ENCODE results near the gene SIRT2. TPM values are rescaled to one million over a fixed set of nuclear protein-coding genes. Genes with fewer than 3 reads are reported as not detected.

SIRT2 gene
- total RNA-seq (2013): 76.5 TPM
- 10 to 100 TPM; 57.5 to 65.9 (median 64.3) TPM for polyA plus RNA-seq
- polyA minus RNA-seq: 60.1 and 60.5 TPM in 2 replicates
- 22.6 to 72.4 (median 55.1) reads per million in 11 experiments for total RNA-seq

DNA sequence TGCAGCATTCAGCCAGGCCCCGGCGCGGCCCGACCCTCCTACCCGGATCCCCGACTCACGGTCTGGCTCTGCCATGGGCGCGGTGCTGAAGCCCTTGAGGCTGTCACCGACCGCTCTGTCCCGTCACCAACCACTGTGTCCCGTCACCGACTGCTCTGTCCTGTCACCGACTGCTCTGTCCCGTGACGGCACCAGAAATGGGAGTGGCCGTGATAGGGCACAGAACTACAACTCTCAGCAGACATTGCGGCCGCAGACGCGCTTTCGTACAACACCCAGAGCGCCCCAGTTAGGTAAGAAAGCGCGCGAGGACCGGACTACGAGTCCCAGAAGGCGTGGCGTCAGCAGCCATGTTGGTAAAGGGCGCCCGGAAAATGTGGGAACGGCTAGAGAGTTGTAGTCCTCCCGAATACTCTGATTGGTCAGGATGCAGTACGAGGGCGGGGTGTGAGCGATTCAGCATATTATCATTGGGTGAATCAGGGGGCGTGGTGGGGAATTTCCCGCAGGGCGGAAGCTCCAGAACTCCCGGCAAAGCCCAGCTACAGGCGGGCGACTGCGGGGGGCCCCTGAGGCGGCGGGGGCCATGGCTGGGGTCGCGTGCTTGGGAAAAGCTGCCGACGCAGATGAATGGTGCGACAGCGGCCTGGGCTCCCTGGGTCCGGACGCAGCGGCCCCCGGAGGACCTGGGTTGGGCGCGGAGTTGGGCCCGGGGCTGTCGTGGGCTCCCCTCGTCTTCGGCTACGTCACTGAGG lies at the start of gene SIRT2, which contains the start of gene NFKBIB:
Gene SIRT2, minus strand, starts transcription at position 172 of the 755 bp plus-strand sequence. Its CDS starts 97 bp downstream, at position 75.
Gene NFKBIB, plus strand, starts transcription at position 523 of the 755 bp plus-strand sequence. Its CDS starts 64 bp downstream, at position 587.
- peak within 1 kb of the TSS; percentile 90 to 99 (median 97) for H3K27ac Mint-ChIP-seq
- DNase-seq: peak; percentile 100
- H3K9me3 Mint-ChIP-seq: peaks cover 0 to 3% (median 0%) of the 10 kb centered on the region in 7 donors
- WGBS (ENCODE audit: insufficient coverage): under 1% methylated on average over 62 of the region's 64 CpGs
- intact Hi-C loops (cut with micrococcal nuclease): loop anchor here (1.0 to 10.0 kb wide), 6 partner anchors 31 to 135 kb away; partner anchors contain the start of genes MRPS12 (in 2 of the 2), SARS2 (in 2 of the 2) and ECH1 (in 1 of the 2)
- Histone ChIP-seq H3K36me3 (replicated peaks in 1 of 2; ENCODE audit: control insufficient read depth in 1 of 2, insufficient read depth in 2 of 2, low read length in 2 of 2) (peaks cover 5 to 7% of the 10 kb centered on the region in 2 donors), H3K27me3 (ENCODE audit: control insufficient read depth in 2 of 2, insufficient read depth in 2 of 2, low read length in 2 of 2) (no peaks in the 10 kb centered on the region), H3K79me2 (ENCODE audit: insufficient read depth, low read length) (peaks cover 52% of the 10 kb centered on the region), H3K9ac (ENCODE audit: insufficient read depth, low read length, poor library complexity, severe bottlenecking) (peak within 1 kb of the TSS; percentile 93), H4K20me1 (ENCODE audit: insufficient read depth, low read length) (peaks cover 5% of the 10 kb centered on the region), H3K4me3 (replicated peaks in 1 of 3; ENCODE audit: low read depth in 2 of 3, low read length in 3 of 3) (peak within 1 kb of the TSS; percentile 71 to 82 (median 79)), H3K4me1 (ENCODE audit: control insufficient read depth in 1 of 2, insufficient read depth in 2 of 2, low read length in 2 of 2) (peaks cover 18 to 28% of the 10 kb centered on the region in 2 donors), H3K27ac (ENCODE audit: low read depth in 1 of 2, low read length in 2 of 2) (peak within 1 kb of the TSS; percentile 72 to 97), H3K9me3 (replicated peaks in 1 of 2; ENCODE audit: control insufficient read depth in 1 of 2, insufficient read depth in 1 of 2, low read length in 2 of 2) (no peaks in the 10 kb centered on the region), H2AFZ (ENCODE audit: insufficient read depth, low read depth, low read length, poor library complexity, severe bottlenecking) (peak within 1 kb of the TSS; percentile 73), H3K4me2 (replicated peaks; ENCODE audit: extremely low read depth, low read length, poor library complexity, severe bottlenecking) (peak within 1 kb of the TSS; percentile 76)
- peak within 1 kb of the TSS; percentile 90 to 91 for H3K4me3 Mint-ChIP-seq
- peaks cover 22 to 23% of the 10 kb centered on the region in 2 donors for H3K36me3 Mint-ChIP-seq
- TF ChIP-seq CTCF (IDR thresholded peaks at IDR 0.05): no peak
- peaks cover 0 to 1% (median 0%) of the 10 kb centered on the region in 3 donors for H3K27me3 Mint-ChIP-seq (ENCODE audit: low read depth in 3 of 3)
- H3K4me1 Mint-ChIP-seq: peaks cover 30% of the 10 kb centered on the region

DNA sequence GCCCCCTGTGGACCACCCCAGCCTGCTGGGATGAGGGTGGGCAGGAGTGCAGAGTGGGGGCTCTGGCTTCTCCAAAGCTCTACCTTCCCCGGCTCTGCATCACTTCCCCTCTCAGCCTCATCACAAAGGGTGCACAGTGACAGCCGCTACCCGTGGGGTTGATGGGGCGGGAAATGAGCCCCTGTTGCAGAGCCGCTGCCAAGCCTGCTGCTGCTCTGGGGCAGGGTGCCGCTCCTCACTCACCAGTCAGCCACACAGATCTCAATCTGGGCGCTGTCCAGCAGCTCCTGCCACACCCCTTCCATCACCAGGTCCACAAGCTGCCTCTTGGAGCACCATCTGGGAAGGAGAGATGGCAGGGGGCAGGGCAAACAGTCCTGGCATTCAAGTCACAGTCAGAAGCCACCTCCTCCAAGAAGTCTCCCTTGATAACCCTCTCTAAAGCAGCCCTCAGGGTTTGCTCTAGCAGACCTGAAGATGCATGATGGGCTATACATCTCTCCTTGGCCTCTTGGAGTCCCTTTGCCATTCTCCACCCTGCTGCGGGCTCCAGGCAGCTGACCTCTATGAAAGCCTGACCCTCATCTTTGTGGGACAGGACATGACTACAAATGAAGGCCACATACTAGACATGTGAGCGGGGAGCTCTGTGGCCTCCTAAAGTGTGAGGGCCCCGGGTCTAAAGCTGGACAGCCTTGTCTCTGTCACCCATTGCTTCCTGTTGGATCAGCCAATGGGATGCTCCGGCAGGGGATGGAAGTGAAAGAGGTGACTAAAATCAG lies 47.0 kb upstream of the SIRT2 start:
- H3K4me2 ChIP-seq (replicated peaks; ENCODE audit: extremely low read depth, low read length, poor library complexity, severe bottlenecking): no peak overlapping the region
- Mint-ChIP-seq H3K27ac (peak overlapping the region in 1 of 7 donors; percentile 41), H3K4me1 (peaks cover 9% of the 10 kb centered on the region), H3K4me3 (no peak overlapping the region), H3K36me3 (no peaks in the 10 kb centered on the region), H3K27me3 (ENCODE audit: low read depth in 3 of 3) (peaks cover 22 to 36% (median 27%) of the 10 kb centered on the region in 3 donors), H3K9me3 (peaks cover 0 to 10% (median 9%) of the 10 kb centered on the region in 7 donors)
- no peak overlapping the region for H3K9ac ChIP-seq (ENCODE audit: insufficient read depth, low read length, poor library complexity, severe bottlenecking)
- no peak overlapping the region for H3K4me3 ChIP-seq (replicated peaks in 1 of 3; ENCODE audit: low read depth in 2 of 3, low read length in 3 of 3)
- H3K27ac ChIP-seq (ENCODE audit: low read depth in 1 of 2, low read length in 2 of 2): no peak overlapping the region
- intact Hi-C loops (cut with micrococcal nuclease): loop anchor here in 1 of 2 donors (2.0 kb wide), 1 partner anchor 62 kb away; no protein-coding TSS in a partner anchor
- H3K9me3 ChIP-seq (replicated peaks in 1 of 2; ENCODE audit: control insufficient read depth in 1 of 2, insufficient read depth in 1 of 2, low read length in 2 of 2): no peaks in the 10 kb centered on the region
- H3K27me3 ChIP-seq (ENCODE audit: control insufficient read depth in 2 of 2, insufficient read depth in 2 of 2, low read length in 2 of 2): peaks cover 0 to 14% of the 10 kb centered on the region in 2 donors
- no peak for TF ChIP-seq CTCF (IDR thresholded peaks at IDR 0.05)
- no peaks in the 10 kb centered on the region for H3K79me2 ChIP-seq (ENCODE audit: insufficient read depth, low read length)
- no peaks in the 10 kb centered on the region for H3K36me3 ChIP-seq (replicated peaks in 1 of 2; ENCODE audit: control insufficient read depth in 1 of 2, insufficient read depth in 2 of 2, low read length in 2 of 2)
- H4K20me1 ChIP-seq (ENCODE audit: insufficient read depth, low read length): no peaks in the 10 kb centered on the region
- no peak overlapping the region for H2AFZ ChIP-seq (ENCODE audit: insufficient read depth, low read depth, low read length, poor library complexity, severe bottlenecking)
- no peak for DNase-seq
- 48% methylated on average over 8 of the region's 11 CpGs for WGBS (ENCODE audit: insufficient coverage)
- H3K4me1 ChIP-seq (ENCODE audit: control insufficient read depth in 1 of 2, insufficient read depth in 2 of 2, low read length in 2 of 2): peaks cover 7 to 10% of the 10 kb centered on the region in 2 donors
